GM19372 (cell line): ENCODE measurements around the gene BRAP.
"Not testable (repeated sequence)": the region's sequence is repeated elsewhere in the genome, so short reads cannot be mapped to it uniquely, and the experiment has no call there.

Experiments used
- ATAC-seq: cut with Tn5 transposase; IDR thresholded peaks from one replicate; pipeline ENCODE4 v1.9.1; 2021; ENCODE audit warnings: mild to moderate bottlenecking, low read depth, moderate library complexity; ENCODE audit not compliant: unreplicated experiment

Gene BRAP

GRCh38 chr12:111626230-111626629 is 59.5 kb downstream of the BRAP start:
- ATAC-seq: no peak

- no peak for ATAC-seq
Measured at GRCh38 chr12:111624540-111624939, 61.2 kb downstream of the BRAP start.

- ATAC-seq: not testable (repeated sequence)
Measured at GRCh38 chr12:111617841-111618240, 67.9 kb downstream of the BRAP start.

- no peak for ATAC-seq
Measured at GRCh38 chr12:111616177-111616623, 69.6 kb downstream of the BRAP start.

GRCh38 chr12:111607239-111607638 is 78.5 kb downstream of the BRAP start:
- no peak for ATAC-seq

GRCh38 chr12:111606767-111607230 is 79.0 kb downstream of the BRAP start:
- ATAC-seq: no peak

- ATAC-seq: no peak
Measured at GRCh38 chr12:111605911-111606766, 79.6 kb downstream of the BRAP start.

GRCh38 chr12:111602857-111603256 is 82.9 kb downstream of the BRAP start:
- not testable (repeated sequence) for ATAC-seq

- ATAC-seq: no peak
Measured at GRCh38 chr12:111602348-111602747, 83.4 kb downstream of the BRAP start.

GRCh38 chr12:111600986-111601385 is 84.8 kb downstream of the BRAP start:
- not testable (repeated sequence) for ATAC-seq

GRCh38 chr12:111600205-111600642 is 85.5 kb downstream of the BRAP start:
- no peak for ATAC-seq

- ATAC-seq: peak; percentile 62
Measured at GRCh38 chr12:111599453-111600204, 86.1 kb downstream of the BRAP start.

GRCh38 chr12:111598637-111599452 is 86.9 kb downstream of the BRAP start, which contains the start of gene ATXN2:
Gene ATXN2 (minus strand): TSS chr12:111599315. CDS start chr12:111599034, 281 bp downstream.
- peak; percentile 48 for ATAC-seq

GRCh38 chr12:111597831-111598636 is 87.7 kb downstream of the BRAP start:
- ATAC-seq: peak; percentile 14

GRCh38 chr12:111596985-111597830 is 88.5 kb downstream of the BRAP start:
- ATAC-seq: no peak

GRCh38 chr12:111595341-111595835 is 90.4 kb downstream of the BRAP start:
- not testable (repeated sequence) for ATAC-seq
